Thoracic aorta (tissue), 2 donors: ENCODE measurements around the gene NAT16. TPM values are rescaled to one million over a fixed set of nuclear protein-coding genes. Genes with fewer than 3 reads are reported as not detected.

Experiments
- ATAC-seq: fragments of 150-250 bp; one replicate; pipeline ENCODE4 v1.8.0; 2017; ENCODE audit warnings: low read depth; ENCODE audit not compliant: insufficient number of reproducible peaks, low FRiP score
- DNase-seq: peaks from one replicate; pipeline ENCODE4 v3.0.0-alpha.2; 2020; ENCODE audit warnings: low spot score
- H3K27ac ChIP-seq, 2 donors: fragments of 200-600 bp; sonication (generic); 1 replicate in 1 of 2; 2 replicates in 1 of 2; pipeline ENCODE4 v1.5.1; 2016; ENCODE audit warnings: mild to moderate bottlenecking in 2 of 2, moderate library complexity in 2 of 2
- H3K27me3 ChIP-seq: fragments of 200-600 bp; sonication (generic); replicated peaks from 2 replicates; pipeline ENCODE4 v1.6.0; 2016; ENCODE audit warnings: mild to moderate bottlenecking; ENCODE audit not compliant: insufficient read depth
- H3K36me3 ChIP-seq: fragments of 200-600 bp; sonication (generic); one replicate; pipeline ENCODE4 v1.5.1; 2016
- H3K4me1 ChIP-seq, 2 donors: fragments of 200-600 bp; sonication (generic); 1 replicate in 1 of 2; 2 replicates in 1 of 2; pipeline versions ENCODE4 v1.5.1 to v1.6.0; 2016; ENCODE audit warnings: low read depth in 2 of 2, mild to moderate bottlenecking in 1 of 2; ENCODE audit not compliant: control insufficient read depth in 1 of 2
- H3K4me3 ChIP-seq: fragments of 200-600 bp; sonication (generic); 2 replicates; pipeline ENCODE4 v1.5.1; 2016; ENCODE audit warnings: mild to moderate bottlenecking
- H3K9me3 ChIP-seq: fragments of 200-600 bp; sonication (generic); 2 replicates; pipeline ENCODE4 v1.5.1; 2016
- total RNA-seq, 2 donors: library from RNA; depleted of rRNA; stranded (reverse); fragments of >200 nt; gene quantifications; one replicate each; pipeline versions ENCODE4 v1.1.0 to v1.2.3, GENCODE V29; 2016
- TF ChIP-seq, protein P1 (sequence below): fragments of 200-600 bp; sonication (generic); IDR thresholded peaks from one replicate; pipeline ENCODE4 v1.5.1; 2019; ENCODE audit warnings: antibody characterized with exemption

Gene NAT16
- total RNA-seq, 2 donors from 2014 or later, result not detected

DNA sequence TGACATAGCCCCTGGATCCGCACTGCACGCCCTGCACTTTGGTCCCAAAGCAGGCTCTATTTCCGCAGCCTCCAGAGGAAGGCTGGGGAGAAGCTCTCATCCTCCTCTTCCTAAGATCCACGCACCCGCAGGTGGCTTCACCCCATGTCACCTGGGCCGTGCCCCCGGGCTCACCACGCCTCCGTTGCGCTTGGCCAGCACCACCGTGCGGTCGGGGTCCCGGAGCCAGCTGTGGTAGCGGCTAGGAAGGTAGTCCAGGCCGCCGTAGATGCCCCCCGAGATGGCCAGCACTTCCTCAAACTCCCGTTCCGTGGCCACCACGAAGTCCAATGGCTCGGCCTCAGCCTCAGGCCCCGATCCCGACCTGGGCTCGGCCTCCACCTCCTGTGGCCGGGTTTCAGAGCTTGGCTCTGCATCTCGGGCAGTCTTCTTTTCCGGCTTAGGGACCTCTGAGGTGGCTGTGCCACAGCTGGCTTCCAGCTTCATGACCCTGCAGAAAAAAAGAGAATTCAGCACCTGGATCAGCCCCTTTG is 5.7 kb downstream of the NAT16 start:
- no peak for ATAC-seq
- DNase-seq, result no peak
- peak overlapping the region in 1 of 2 donors; percentile 47 for H3K27ac ChIP-seq
- no peaks in the 10 kb centered on the region for H3K36me3 ChIP-seq
- TF ChIP-seq, protein P1, sequence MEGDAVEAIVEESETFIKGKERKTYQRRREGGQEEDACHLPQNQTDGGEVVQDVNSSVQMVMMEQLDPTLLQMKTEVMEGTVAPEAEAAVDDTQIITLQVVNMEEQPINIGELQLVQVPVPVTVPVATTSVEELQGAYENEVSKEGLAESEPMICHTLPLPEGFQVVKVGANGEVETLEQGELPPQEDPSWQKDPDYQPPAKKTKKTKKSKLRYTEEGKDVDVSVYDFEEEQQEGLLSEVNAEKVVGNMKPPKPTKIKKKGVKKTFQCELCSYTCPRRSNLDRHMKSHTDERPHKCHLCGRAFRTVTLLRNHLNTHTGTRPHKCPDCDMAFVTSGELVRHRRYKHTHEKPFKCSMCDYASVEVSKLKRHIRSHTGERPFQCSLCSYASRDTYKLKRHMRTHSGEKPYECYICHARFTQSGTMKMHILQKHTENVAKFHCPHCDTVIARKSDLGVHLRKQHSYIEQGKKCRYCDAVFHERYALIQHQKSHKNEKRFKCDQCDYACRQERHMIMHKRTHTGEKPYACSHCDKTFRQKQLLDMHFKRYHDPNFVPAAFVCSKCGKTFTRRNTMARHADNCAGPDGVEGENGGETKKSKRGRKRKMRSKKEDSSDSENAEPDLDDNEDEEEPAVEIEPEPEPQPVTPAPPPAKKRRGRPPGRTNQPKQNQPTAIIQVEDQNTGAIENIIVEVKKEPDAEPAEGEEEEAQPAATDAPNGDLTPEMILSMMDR, result no peak
- H3K4me3 ChIP-seq, result no peak overlapping the region
- peaks cover 48% of the 10 kb centered on the region for H3K27me3 ChIP-seq
- H3K9me3 ChIP-seq, result no peaks in the 10 kb centered on the region
- H3K4me1 ChIP-seq, result peaks cover 18 to 36% of the 10 kb centered on the region in 2 donors

DNA sequence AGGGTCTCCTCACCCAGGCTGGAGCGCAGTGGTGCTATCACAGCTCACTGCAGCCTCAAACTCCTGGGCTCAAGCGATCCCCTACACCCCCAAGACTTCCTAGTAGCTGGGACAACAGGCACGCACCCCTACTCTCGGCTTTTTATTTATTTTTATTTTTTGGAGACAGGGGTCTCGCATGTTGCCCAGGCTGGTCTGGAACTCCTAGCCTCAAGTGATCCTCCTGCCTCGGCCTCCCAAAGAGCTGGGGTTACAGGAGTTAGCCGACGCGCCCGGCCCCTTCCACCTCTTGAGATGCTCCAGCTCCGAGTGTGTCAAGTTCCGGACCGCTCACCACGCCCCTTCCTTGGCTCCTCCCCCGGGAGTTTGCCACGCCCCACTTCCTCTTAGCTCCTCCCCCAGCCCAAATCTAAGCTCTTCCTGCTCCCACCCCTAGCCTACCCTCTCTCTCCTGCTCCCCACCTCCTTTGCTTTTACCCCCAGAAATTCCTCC is 6.3 kb downstream of the NAT16 start:
- H3K27me3 ChIP-seq, result peaks cover 51% of the 10 kb centered on the region
- TF ChIP-seq, protein P1, result no peak
- H3K27ac ChIP-seq, result peak overlapping the region in 1 of 2 donors; percentile 47
- H3K9me3 ChIP-seq, result no peaks in the 10 kb centered on the region
- DNase-seq (no peak), ATAC-seq (no peak)
- peak overlapping the region; percentile 40 for H3K4me3 ChIP-seq
- no peaks in the 10 kb centered on the region for H3K36me3 ChIP-seq
- peaks cover 18 to 37% of the 10 kb centered on the region in 2 donors for H3K4me1 ChIP-seq

DNA sequence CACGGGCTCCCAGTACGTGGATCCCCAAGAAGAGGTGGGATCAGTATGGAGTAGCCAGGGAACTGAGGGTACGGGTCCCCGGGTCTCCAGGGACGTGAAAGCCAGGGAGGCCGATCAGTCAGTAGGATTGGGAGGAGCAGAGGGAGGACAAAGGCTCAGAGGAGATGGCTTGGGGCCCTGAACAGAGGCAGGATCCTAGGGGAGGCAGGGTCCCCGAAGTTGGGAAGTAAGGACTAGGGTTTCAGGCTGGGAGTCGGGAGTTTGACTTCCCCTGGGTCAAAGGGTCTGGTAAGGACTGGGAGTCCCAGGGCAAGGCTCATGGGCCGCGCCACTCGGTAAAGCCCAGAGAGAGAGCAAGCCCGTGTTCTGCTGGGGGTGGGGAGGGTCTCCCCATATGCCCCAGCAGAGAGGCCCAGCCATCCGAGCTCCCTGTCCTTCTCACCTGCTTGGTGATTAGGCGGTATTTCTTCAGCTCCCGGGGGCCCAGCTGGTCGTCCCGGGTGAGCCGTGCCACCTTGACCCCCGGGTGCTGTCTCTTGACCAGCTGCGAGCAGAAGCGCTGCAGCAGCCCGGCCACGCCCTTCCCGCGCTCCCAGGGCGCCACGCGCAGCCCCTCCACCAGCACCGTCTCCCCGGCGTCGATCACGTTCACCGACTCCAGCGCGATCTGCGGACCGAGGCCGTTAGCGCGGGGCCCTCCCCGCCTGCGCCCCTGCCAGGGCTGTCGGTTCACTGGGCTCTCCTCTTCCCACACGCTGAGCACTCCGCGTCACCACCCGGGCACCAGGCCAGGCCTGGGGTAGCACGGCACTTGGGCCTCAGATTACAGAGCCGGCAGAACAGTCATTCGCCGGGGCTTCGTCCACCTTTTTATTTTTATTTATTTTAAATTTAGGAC is 7.0 kb downstream of the NAT16 start:
- TF ChIP-seq, protein P1, result no peak
- H3K4me3 ChIP-seq, result peak overlapping the region; percentile 40
- peaks cover 58% of the 10 kb centered on the region for H3K27me3 ChIP-seq
- ATAC-seq (no peak), DNase-seq (no peak)
- peaks cover 18 to 37% of the 10 kb centered on the region in 2 donors for H3K4me1 ChIP-seq
- H3K36me3 ChIP-seq, result no peaks in the 10 kb centered on the region
- no peaks in the 10 kb centered on the region for H3K9me3 ChIP-seq
- H3K27ac ChIP-seq, result peak overlapping the region in 1 of 2 donors; percentile 22

DNA sequence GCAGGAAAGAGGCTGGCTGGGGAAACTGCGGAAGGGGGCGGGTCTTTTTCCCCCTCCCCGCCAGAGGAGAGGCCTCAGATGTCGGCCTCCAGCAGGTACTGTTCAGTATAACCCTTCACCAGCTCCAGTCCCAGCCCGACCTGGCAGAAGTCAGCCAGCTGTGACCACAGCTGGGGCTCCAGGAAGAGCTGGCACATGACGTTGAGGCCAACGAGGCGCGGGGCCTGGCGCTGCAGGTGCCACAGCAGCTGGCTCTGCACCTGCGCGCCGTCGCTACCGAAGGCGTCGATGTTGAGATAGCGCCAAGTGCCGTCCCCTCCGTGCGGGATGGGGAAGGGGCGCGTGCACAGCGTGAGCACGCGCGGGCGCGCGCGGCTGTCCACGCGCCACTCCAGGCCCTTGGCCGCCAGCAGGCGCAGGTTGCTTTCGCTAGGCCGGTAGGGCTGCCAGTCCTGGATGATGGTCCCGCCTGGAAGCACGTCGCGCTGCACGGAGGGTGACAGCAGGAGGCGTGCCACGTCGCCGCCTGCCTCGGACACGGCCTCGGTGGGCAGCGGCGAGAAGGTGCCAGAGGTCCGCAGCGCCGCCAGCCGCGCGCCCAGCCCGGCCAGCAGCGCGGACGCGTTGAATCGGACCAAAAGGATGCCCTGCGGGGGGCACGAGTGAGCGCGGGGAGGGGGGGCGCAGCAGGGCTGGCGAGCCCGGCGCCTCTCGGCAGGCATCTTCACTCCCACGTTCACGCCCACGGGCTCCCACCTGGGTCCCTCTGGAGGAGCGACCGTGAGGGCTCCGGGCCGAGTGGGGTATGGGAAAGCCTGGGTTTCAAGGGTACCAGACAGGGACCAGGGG is 7.9 kb downstream of the NAT16 start:
- Histone ChIP-seq H3K4me3 (no peak overlapping the region), H3K36me3 (no peaks in the 10 kb centered on the region), H3K27ac (peak overlapping the region in 1 of 2 donors; percentile 22), H3K4me1 (peaks cover 18 to 37% of the 10 kb centered on the region in 2 donors), H3K27me3 (peaks cover 60% of the 10 kb centered on the region), H3K9me3 (no peaks in the 10 kb centered on the region)
- TF ChIP-seq, protein P1, result no peak
- DNase-seq, result no peak
- ATAC-seq, result no peak
